Neutrophil (primary cell): Measurements from ENCODE around the gene RANGRF.

Source experiments
- H3K27ac ChIP-seq: fragments of 200-600 bp; sonication (generic); 2 replicates; pipeline ENCODE4 v1.5.1; 2016; ENCODE audit warnings: mild to moderate bottlenecking, moderate library complexity
- H3K27me3 ChIP-seq: fragments of 200-600 bp; sonication (generic); 2 replicates; pipeline ENCODE4 v1.6.0; 2016; ENCODE audit warnings: mild to moderate bottlenecking
- H3K36me3 ChIP-seq: fragments of 200-600 bp; sonication (generic); 2 replicates; pipeline ENCODE4 v1.5.1; 2017
- H3K4me1 ChIP-seq, 2 experiments: fragments of 200-600 bp in 1 of 2; sonication (generic) in 1 of 2; 1 replicate in 1 of 2; 2 replicates in 1 of 2; pipeline versions ENCODE4 v1.5.1 to v1.6.1; 2013 to 2016; ENCODE audit warnings: low read depth in 1 of 2, low read length in 1 of 2, mild to moderate bottlenecking in 1 of 2, moderate library complexity in 1 of 2; ENCODE audit not compliant: control insufficient read depth in 1 of 2, insufficient read depth in 1 of 2
- H3K4me3 ChIP-seq, 2 experiments: fragments of 200-600 bp in 1 of 2; sonication (generic) in 1 of 2; 1 replicate in 1 of 2; 2 replicates in 1 of 2; pipeline ENCODE4 v1.5.1; 2013 to 2016; ENCODE audit warnings: low read depth in 1 of 2, low read length in 1 of 2, mild to moderate bottlenecking in 1 of 2, moderate library complexity in 1 of 2
- H3K9me3 ChIP-seq: fragments of 200-600 bp; sonication (generic); 2 replicates; pipeline ENCODE4 v1.5.1; 2016
- TF ChIP-seq, protein P1 (sequence below): fragments of 200-600 bp; sonication (generic); IDR thresholded peaks from 2 replicates; pipeline ENCODE4 v1.5.1; 2016; ENCODE audit warnings: antibody characterized with exemption

Gene RANGRF

GRCh38 chr17:8318010-8318935 lies 29.8 kb downstream of the RANGRF start:
- Histone ChIP-seq H3K4me1 (no peaks in the 10 kb centered on the region), H3K27me3 (peaks cover 34% of the 10 kb centered on the region), H3K9me3 (no peaks in the 10 kb centered on the region), H3K4me3 (no peak overlapping the region), H3K36me3 (no peaks in the 10 kb centered on the region), H3K27ac (no peak overlapping the region)
- TF ChIP-seq, protein P1, sequence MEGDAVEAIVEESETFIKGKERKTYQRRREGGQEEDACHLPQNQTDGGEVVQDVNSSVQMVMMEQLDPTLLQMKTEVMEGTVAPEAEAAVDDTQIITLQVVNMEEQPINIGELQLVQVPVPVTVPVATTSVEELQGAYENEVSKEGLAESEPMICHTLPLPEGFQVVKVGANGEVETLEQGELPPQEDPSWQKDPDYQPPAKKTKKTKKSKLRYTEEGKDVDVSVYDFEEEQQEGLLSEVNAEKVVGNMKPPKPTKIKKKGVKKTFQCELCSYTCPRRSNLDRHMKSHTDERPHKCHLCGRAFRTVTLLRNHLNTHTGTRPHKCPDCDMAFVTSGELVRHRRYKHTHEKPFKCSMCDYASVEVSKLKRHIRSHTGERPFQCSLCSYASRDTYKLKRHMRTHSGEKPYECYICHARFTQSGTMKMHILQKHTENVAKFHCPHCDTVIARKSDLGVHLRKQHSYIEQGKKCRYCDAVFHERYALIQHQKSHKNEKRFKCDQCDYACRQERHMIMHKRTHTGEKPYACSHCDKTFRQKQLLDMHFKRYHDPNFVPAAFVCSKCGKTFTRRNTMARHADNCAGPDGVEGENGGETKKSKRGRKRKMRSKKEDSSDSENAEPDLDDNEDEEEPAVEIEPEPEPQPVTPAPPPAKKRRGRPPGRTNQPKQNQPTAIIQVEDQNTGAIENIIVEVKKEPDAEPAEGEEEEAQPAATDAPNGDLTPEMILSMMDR: no peak

GRCh38 chr17:8320262-8320661 lies 31.8 kb downstream of the RANGRF start:
- H3K36me3 ChIP-seq: no peaks in the 10 kb centered on the region
- no peak overlapping the region for H3K4me3 ChIP-seq
- no peaks in the 10 kb centered on the region for H3K4me1 ChIP-seq
- H3K27me3 ChIP-seq: peaks cover 34% of the 10 kb centered on the region
- H3K9me3 ChIP-seq: no peaks in the 10 kb centered on the region
- TF ChIP-seq, protein P1: no peak
- H3K27ac ChIP-seq: no peak overlapping the region

DNA sequence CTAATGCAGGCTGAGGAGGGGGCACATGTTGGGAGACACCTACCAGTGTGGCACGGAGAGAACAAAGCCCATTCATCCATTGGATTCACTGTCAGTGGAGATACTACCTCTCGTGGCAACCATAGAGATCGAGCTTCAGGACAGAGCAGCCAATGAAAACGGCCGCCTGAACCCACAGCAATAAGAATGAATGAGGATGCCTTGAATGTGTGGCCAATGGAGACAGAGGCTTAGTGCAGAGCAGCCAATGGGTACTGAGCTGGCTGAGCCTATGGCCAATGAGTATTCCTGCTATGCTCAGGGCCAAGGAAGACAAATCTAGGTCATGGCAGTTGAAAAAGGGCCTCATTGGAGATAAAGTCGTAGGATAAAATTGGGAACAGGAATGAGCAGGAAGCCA lies 32.5 kb downstream of the RANGRF start:
- H3K27ac ChIP-seq: no peak overlapping the region
- H3K4me1 ChIP-seq: no peaks in the 10 kb centered on the region
- H3K36me3 ChIP-seq: no peaks in the 10 kb centered on the region
- TF ChIP-seq, protein P1: no peak
- H3K4me3 ChIP-seq: no peak overlapping the region
- peaks cover 34% of the 10 kb centered on the region for H3K27me3 ChIP-seq
- no peaks in the 10 kb centered on the region for H3K9me3 ChIP-seq

DNA sequence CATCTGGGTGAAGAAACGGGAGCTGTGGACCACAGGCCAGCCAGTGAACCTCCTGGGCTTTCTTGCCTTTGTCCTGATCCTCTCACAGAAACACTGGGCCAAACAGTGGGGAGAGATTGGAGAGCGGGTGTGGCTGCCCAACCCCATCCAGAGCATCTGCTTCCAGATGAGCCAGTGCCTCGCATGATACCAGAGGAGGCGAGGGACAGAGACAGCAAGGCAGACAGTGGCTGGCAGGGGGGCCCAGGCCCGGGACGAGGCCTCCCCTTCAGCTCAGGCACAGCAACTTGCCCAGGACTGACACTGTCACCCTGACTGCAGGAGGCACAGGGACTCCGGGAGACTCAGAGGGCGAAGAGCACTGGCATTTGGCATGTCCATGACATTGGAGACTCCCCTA lies 33.6 kb downstream of the RANGRF start:
- TF ChIP-seq, protein P1: no peak
- peaks cover 34% of the 10 kb centered on the region for H3K27me3 ChIP-seq

DNA sequence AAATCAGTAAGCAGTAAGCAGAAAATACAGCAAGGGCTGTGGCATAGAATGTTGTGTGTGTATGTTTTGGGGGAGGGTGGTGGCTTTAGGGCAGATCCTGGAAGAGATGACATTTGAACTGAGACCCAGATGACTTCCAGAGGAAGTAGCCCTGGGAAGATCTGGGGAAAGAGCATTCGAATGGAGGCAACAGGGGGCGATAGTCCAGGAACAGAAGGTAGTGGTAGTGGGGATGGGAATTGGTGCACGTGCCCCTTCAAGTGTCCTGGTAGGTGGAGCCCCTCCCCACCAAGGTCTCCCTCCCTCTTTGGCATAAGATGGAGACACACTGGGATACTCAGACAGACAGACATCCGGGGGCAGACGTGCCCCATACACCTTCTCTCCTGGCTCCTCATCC lies 35.7 kb downstream of the RANGRF start:
- H3K4me1 ChIP-seq: peaks cover 5 to 11% of the 10 kb centered on the region in 2 experiments
- peaks cover 51% of the 10 kb centered on the region for H3K27me3 ChIP-seq
- TF ChIP-seq, protein P1: no peak

More for the DNA sequence above, 33.6 kb downstream of the RANGRF start:
- Histone ChIP-seq H3K36me3 (no peaks in the 10 kb centered on the region), H3K4me3 (no peak overlapping the region), H3K4me1 (peaks cover 5 to 8% of the 10 kb centered on the region in 2 experiments), H3K9me3 (no peaks in the 10 kb centered on the region), H3K27ac (no peak overlapping the region)

More for the DNA sequence above, 35.7 kb downstream of the RANGRF start:
- Histone ChIP-seq H3K9me3 (no peaks in the 10 kb centered on the region), H3K36me3 (no peaks in the 10 kb centered on the region), H3K27ac (no peak overlapping the region), H3K4me3 (no peak overlapping the region)
